Ureter (tissue), 1 donor: ENCODE results near the gene EPX. TPM values are rescaled to one million over a fixed set of nuclear protein-coding genes. Genes with fewer than 3 reads are reported as not detected.

ENCODE experiments used
- DNase-seq: peaks from one replicate; pipeline ENCODE4 v3.0.0-alpha.2; 2020; ENCODE audit warnings: low spot score
- total RNA-seq: library from RNA; stranded (reverse); gene quantifications from one replicate; pipeline ENCODE4 v1.2.4, GENCODE V29; 2023
- donor health status: DM: yes; HTN: yes; CAD: no.

Gene EPX
- total RNA-seq, 1 donor from 2014 or later, result not detected

GRCh38 chr17:58250344-58251011 is 58.0 kb downstream of the EPX start:
- no peak for DNase-seq

- DNase-seq, result no peak
Measured at GRCh38 chr17:58252141-58252540, 59.6 kb downstream of the EPX start.

GRCh38 chr17:58253082-58253481 is 60.6 kb downstream of the EPX start:
- no peak for DNase-seq

Other genes with a start within 250 kb of the EPX start
- 36.9 TPM for gene CUEDC1, start 237.3 kb upstream of the EPX start, total RNA-seq
- 75.6 TPM for gene VEZF1, start 204.5 kb upstream of the EPX start, total RNA-seq
- gene SRSF1, start 185.5 kb upstream of the EPX start, total RNA-seq, result 205 TPM
- gene DYNLL2, start 109.3 kb upstream of the EPX start, total RNA-seq, result 52.3 TPM
- not detected for gene OR4D1, start 44.3 kb upstream of the EPX start, total RNA-seq
- gene OR4D2, start 25.7 kb upstream of the EPX start, total RNA-seq, result not detected
- 28.7 TPM for gene MKS1, start 26.5 kb downstream of the EPX start, total RNA-seq
- not detected for gene LPO, start 45.9 kb downstream of the EPX start, total RNA-seq
- gene MPO, start 88.2 kb downstream of the EPX start, total RNA-seq, result 0.23 TPM
- gene TSPOAP1, start 136.1 kb downstream of the EPX start, total RNA-seq, result 21.0 TPM
- 55.2 TPM for gene SUPT4H1, start 159.5 kb downstream of the EPX start, total RNA-seq
- 19.1 TPM for gene RNF43, start 224.8 kb downstream of the EPX start, total RNA-seq